HG03175 (cell line): ENCODE results near the gene ZNF655.
"Not testable (repeated sequence)": the region's sequence is repeated elsewhere in the genome, so short reads cannot be mapped to it uniquely, and the experiment has no call there.

ENCODE experiments used
- ATAC-seq: cut with Tn5 transposase; IDR thresholded peaks from one replicate; pipeline ENCODE4 v1.9.1; 2021; ENCODE audit warnings: mild to moderate bottlenecking, moderate library complexity; ENCODE audit not compliant: unreplicated experiment

Gene ZNF655

DNA sequence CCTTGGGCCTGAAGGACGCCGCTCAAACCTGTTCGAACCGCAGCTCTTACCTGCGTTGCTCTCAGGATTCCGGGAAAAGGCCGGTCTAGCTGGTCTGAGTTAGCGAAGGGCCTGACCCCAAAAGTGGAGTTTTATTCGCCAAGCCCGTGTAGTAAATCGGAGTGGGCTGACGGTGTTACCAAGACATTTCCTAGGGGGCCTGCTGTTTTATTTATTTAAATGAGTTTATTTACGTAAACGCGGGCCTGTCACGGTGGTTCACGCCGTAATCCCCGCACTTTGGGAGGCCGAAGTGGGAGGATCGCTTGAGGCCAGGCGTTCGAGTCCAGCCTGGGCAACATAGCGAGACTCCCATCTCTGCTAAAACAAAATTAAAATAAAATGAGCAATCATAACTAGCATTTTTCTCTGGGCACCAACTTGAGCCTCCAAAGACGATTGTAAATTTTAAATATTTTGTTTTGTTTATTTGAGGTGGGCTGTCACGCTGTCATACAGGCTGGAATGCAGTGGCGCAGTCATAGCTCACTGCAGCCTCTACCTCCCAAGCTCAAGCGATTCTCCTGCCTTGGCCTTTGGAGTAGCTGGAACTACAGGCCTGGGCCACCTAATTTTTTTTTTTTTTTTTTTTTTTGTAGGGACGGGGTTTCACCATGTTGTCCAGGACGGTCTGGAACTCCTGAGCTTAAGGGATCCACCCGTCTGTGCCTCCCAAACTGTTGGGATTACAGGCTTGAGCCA lies 903 bp downstream of the ZNF655 start:
- ATAC-seq: no peak

DNA sequence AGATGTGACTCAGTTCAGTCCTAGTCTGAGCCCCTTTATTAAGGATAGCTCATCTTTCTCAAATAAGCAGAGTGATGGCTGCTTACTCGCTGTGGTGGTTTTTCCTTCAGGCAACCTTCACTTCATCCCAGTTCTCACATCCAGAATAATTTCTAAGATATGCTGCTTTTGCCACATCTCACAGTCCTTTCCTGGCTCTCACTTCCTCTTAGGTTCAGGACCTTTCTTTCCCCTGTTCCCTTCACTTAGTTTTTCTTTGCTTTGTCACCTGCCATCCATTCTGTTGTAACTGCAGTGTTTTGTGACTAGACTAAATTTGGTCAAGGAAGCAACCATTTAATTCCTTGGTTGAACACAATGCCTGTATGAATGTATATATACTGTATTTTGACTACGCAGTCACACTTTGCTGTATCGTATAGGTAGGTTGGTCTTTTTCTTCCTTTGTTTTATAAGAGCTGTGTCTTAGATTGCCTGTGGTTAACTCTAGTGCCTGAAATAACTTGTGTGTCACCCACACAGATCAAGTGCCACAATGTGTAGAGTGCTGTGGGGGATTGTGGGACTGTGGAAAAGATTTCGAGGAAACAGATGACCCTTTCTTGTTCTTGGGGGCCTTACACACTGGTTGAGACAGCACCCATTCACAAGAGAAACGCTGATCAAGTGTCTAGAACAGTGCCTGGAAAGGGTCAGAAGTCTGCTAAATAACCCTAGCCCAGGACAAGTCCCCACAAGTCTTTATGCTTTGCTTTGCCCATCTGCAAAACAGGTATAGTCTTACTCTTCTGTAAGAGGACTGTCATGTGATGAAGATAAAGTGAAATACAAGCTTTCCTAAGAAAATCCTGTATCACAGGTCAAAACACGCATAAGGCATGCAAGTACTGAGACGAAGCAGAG lies 2.6 kb downstream of the ZNF655 start:
- no peak for ATAC-seq

DNA sequence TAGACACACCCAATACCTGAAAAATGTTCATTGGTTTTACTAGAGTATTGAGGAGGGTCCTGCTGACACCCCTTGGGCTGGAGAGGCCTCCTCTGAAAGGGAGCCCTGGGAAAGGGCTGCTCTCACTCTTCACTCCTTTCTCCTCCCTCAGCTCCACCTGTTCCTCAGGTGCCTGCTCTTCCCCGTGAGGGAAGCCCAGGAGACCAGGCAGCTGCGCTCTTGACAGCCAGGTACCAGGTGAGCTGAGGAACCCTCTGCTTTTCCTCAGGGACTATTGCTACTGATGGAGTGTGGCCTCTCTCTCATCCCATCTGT lies 3.3 kb downstream of the ZNF655 start:
- ATAC-seq: no peak

DNA sequence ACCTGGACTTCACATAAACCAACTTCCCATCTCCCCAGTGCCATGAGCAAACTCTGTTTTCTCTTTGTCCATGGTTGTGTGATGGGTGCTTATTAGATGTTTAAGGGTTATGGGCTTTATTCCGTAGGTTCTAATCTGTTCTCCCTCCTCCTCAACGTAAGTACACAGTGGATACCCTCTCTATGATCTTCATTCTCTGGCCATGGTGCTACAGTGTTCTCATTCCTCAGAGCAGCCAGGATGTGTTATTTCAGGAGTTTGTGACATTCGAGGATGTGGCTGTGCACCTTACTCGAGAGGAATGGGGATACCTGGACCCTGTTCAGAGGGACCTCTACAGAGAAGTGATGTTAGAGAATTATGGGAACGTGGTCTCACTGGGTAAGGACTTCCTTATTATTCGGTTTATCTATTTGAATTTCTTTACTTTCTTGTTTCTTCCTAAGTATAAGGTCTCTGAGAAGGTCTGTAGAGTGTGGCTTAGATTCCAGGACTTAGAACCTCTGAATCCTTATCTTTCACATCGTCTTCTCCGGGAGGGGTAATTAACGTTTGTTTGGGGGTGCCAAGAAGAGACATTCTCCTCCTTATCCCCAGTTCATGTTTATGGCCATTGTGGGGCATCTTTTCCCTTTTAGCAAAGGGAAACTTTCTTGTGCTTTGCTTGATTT lies 3.8 kb downstream of the ZNF655 start:
- no peak for ATAC-seq

DNA sequence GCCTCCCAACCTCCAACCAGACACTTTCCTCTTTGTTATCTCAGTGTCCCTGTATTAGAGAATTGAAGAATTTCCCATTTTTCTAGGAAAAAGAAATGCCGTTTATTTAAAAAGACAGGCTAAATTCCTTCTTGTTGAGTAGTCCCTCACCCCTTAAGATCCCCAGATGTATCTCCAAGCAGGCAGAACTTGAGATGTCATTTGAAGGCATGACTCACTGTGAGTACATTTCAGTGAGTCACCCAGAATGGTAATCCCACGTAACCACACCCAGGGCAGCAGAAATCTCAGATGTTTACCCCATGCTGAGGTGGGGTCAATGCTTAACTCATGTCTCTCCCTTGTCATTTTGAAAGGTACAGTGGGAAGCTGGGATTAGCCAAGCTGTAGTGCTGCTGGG lies 4.4 kb downstream of the ZNF655 start:
- no peak for ATAC-seq

DNA sequence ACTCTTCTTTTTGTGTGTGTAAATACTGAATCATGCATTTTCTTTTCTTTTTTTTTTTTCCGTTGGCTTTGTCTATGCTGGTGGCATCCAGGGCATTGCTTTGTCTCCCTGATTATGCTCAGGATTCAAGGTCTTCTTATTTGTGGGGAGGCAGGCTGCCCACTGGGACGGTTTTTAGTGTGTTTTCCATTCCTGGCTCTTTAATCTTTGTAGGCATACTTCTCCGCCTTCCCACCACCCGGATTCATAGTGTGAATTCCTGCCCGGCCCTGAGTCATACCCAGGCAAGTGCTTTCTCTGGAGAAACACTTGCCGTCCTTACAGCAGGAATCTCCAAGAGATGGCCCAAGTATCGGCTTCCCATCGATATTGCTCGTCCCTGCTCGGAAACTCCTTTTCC lies 5.2 kb downstream of the ZNF655 start:
- ATAC-seq: no peak

DNA sequence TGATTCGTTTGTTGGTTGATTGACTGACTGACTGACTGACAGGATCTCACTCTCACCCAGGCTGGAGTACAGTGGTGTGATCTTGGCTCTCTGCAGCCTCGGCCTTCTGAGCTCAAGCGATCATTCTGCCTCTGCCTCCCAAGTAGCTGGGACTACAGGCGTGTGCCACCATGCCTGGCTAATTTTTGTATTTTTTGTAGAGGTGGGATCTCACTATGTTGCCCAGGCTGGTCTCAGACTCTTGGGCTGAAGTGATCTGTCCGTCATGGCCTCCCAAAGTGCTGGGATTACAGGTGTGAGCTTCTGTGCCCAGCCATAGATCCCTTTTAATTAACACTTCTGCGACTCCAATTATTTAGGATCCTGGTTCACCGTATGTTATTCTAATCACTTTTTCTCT lies 10.3 kb downstream of the ZNF655 start:
- ATAC-seq: not testable (repeated sequence)

DNA sequence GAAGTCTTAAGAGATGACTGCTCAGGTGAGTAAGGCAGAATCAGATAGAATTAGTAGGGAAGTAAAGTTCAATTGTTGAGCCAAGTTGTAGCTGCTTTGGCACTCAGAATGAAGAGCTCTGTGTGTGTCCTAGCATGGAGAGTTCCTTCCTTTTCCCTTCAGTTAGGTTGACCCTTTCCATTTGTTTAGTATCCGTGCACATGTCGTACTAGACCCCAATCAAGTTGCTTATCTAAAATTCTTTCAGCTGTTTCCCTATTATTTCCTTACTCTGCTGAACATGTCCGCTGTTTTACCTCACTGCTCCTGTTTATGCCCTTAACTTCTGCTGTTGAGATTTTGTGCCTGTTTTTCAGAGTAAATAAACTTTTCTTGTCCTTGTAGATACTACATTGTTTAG lies 13.3 kb downstream of the ZNF655 start:
- no peak for ATAC-seq

DNA sequence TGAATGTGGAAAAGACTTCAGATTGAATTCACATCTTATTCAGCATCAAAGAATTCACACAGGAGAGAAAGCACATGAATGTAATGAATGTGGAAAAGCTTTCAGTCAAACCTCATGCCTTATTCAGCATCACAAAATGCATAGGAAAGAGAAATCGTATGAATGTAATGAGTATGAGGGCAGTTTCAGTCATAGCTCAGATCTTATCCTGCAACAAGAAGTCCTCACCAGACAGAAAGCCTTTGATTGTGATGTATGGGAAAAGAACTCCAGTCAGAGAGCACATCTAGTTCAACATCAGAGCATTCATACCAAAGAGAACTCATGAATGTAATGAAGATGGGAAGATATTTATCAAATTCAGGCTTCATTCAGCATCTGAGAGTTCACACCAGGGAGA lies 14.8 kb downstream of the ZNF655 start:
- ATAC-seq: no peak

DNA sequence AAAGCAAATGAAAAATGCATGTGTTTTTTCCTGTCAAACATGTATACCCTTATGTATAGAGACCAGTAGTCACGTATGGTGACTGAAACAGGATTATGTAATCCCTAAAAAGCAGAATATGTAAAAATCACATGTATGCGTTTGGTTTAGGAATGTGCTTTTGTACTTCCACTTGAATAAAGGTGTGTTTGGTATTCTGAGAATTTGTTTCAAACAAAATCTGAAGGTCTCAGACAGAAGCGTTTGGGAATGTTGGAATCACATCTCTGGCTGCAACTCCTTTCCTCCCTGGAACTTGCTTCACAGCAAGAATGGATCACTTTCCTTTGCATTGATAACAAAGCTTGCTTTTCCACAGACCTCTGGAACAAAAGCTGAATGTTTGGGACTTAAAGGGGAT lies 17.8 kb downstream of the ZNF655 start:
- no peak for ATAC-seq

DNA sequence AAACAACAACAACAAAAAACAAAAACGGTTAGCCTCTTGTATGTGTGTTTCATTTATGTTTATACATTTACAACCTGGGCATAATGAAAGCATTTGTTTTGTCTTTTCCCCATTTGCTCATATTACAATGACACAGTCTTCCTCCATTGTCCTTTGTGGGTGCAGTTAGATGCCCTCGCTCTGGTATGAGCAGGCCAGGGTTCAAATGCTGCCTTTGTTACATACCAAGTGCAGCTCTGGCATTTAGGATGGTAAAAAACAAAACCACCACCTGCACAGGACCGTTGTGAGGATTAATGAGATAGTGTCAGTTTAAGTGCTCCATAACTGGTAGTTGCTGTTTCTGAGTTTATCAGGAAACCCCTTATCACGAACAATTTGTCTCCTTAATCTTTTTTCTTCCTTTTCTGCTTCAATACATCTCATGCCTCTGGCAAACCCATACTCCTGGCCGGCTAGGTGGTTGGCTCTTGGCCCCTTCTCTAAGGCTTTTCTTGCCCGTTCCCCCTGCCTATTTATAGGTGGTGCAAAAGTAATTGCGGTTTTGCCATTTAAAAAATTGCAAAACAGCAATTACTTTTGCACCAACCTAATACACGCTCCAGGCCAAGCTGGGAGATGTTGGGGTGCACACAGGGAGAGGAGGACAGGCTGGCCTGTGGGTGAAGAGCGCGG lies 21.0 kb downstream of the ZNF655 start:
- ATAC-seq: no peak

DNA sequence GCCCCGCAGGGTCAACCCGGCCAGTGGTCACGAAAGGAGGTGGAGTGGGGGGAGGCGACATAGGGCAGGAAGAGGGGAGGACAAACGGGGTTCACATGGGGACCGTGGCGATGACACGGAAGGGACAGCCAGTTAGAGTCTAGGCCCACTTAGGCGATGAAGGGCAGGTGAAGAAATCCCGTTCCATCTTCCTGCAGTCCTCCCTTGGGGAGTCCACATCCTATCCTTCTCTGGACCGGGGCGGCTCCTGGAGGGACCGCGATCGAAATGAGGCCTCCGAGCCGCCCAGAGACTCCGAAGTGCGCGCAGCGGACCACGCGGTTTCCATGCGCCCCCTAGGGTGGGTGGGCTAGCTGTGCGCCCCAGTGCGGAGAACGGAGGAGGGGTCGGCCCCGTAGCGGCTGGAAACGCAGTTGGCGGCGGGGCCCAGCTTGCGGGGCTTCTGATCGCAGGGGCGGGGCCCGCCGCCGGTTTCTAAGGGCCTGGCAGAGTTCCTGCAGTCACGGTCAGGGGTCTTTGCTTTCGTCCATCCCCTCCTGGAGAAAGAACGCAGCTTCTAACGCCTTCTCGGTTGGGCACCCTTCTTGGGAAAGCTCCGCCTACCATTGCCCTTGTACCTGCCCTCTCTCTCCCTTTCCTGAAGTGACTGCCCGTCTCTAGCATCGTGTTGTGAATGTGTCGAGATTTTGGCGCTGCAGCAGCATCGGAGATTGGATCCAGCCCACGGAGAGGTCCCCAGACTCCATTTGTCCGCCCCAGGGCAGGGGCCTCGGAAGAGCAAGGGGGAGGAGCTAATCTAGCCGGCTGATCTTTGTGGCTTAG lies 21.7 kb downstream of the ZNF655 start:
- no peak for ATAC-seq

DNA sequence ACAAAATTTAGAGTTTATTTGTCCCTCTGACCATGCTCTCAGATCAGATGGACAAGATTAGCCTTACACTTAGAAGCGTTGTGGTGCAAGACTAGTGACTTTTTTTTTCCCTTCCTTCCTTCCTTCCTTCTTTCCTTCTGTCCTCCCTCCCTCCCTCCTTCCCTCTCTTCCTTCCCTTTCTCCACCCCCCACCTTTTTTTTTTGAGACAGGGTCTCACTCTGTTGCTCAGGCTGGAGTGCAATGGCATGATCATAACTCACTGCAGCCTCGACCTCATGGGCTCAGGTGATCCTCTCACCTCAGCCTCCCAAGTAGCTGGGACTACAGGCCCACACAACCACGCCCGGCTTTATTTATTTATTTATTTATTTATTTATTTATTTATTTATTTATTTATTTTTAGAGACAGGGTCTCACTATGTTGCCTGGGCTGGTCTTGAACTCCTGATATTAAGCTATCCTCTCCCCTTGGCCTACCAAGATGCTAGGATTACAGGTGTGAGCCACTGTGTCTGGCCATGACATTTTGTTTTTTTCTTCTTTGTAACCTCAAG lies 22.4 kb downstream of the ZNF655 start:
- not testable (repeated sequence) for ATAC-seq

DNA sequence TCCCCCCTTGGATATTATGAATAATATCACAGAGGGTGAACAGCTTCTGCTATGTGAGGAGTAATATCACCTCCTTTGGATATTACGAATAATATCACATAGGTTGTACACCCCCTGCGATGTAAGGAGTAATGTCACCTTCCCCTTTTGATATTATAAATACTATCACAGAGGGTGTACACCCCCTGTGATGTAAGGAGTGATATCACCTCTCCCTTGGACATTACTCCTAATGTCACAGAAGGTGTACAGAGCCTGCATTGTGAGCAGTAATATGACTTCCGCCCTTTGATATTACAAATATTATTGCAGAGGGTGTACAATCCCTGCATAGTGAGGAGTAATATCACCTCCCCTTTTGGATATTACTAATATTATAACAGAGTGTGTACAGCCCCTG lies 30.4 kb downstream of the ZNF655 start:
- ATAC-seq: no peak

DNA sequence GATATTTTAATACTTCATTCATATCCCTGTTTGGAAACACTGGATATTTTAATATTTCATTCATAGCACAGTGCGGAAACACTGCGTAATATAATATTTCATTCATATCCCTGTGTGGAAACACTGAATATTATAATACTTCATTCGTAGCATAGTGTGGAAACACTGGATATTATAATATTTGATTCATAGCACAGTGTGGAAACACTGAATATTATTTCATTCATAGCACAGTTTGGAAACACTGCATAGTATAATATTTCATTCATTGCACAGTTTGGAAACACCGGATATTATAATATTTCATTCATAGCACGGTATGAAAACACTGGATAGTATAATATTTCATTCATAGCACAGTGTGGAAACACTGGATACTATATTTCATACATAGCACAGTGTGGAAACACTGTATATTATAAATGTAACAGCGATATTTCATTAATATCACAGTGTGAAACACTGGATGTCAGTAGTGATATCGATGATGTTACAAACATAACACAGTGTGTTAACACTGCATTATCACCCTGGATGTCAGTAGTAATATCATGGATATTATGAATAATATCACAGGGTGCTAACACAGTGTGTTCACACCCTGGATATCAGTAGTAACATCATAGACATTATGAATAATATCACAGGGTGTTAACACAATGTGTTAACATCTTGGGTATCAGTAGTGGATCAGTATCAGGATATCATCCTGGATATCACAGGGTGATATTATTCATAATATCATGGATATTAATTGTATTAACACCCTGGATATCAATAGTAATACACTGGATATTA lies 36.7 kb downstream of the ZNF655 start:
- ATAC-seq: no peak

DNA sequence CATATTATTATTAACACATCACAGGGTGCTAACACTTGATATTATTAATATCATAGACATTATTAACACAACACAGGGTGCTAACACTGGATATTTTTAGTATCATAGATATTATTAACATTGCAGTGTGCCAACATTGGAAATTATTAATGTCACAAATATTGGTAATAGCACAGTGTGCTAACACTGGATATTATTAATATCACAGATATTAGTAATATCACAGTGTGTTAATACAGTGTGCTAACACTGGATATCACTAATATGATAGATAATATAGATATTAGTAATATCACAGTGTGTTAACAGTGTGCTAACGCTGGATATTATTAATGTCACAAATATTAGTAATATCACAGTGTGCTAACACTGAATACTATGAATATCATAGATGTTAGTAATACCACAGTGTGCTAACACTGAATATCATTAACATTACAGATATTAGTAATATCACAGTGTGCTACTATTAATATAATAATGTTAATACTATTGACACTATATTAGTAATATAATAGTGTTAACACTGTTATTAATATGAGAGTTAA lies 38.0 kb downstream of the ZNF655 start:
- no peak for ATAC-seq

DNA sequence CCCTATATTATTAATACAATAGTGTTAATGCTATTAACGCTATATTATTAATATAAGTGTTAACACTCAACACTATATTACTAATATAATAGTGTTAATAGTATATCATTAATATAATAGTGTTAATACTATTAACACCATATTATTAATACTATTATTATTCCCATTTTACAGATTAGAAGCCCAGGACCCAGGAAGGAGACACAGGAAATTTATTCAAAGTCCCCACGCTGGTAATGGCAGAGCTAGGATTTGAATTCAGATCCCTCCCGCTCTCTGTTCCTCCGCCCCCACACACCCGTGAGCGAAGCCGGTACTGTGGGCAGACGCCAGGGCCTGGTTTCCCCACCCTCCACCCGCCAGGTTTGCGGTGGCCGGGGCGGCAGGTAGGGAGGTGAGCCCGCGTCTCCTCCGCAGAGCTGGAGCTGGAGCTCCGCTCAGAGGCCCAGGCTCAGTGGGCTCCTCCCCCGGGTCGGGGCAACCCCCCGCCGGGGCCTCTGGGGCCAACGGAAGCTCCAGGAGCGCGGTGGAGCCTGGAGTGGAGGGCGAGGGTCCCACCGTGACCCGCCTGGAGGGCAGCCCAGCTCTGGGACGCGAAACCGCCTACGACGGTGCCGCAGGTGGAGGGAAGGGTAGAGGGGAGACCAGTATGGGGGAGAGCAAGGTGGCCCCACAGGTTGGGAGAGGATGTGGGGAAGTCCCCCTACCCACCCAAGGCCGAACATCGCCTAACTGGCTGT lies 39.5 kb downstream of the ZNF655 start, which contains the start of gene TMEM225B:
TMEM225B (plus strand) TSS at position 506 of the 740 bp plus-strand sequence. CDS start 6,122 bp downstream, outside the sequence.
- no peak for ATAC-seq

DNA sequence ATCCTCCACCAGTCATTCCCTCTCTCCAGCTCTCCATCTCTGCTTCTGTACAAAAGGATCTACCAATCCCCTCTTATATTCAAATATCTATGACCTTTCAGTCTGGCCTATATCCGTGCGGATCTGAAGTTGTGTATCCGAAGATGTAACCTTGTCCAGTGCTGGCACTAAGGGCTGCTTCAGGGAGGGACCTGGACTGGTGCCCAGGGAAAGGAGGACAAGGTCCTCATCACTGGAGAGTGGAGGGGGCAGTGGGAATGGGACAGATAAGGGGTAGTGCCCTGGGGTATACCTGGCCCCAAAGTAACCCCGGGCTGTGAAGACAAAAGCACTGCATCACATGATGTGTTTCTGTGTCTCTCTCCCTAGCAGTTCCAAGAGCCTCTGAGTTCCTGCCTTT lies 41.4 kb downstream of the ZNF655 start:
- no peak for ATAC-seq
